Measurements from ENCODE around the gene PHF10.

DNA sequence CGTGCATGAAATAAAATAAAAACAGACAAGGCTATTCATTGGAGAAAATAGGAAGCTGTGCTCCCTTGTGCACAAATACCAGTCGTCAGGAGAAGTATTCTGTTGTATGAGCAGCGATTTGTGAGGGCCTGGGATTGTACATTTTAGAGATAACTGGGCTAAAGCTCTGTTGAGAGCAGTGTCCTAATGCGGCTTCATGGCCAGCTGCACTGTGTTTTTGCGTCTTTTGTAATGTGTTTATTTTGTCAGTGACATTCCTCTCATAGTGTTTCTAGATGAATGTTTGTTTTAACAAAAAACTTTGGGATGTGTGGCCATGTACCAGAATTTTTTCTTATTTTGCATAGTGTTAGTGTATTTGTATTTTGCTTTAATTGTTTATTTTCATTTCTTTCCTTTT, 41.9 kb upstream of the PHF10 start:
- TF ChIP-seq CTCF (IDR thresholded peaks at IDR 0.05) (no peak), POLR2A (IDR thresholded peaks at IDR 0.05) (no peak)

All from uterus (tissue), 2 donors.